Activated CD4-positive, alpha-beta T cell treated with anti-CD3 and anti-CD28 coated beads, Interleukin-2, amount 50 U/mL, for 16 hours (primary cell): Measurements from ENCODE around the gene KRTAP26-1.

Experiments used
- DNase-seq: peaks from one replicate; pipeline ENCODE4 v3.0.0-alpha.2; 2020

The KRTAP26-1 gene

GRCh38 chr21:30269803-30270530 is 50.1 kb downstream of the KRTAP26-1 start:
- no peak for DNase-seq
